CD4-positive, alpha-beta memory T cell (primary cell): Measurements from ENCODE around the gene MAGI1. TPM values are rescaled to one million over a fixed set of nuclear protein-coding genes. Genes with fewer than 3 reads are reported as not detected.

Experiments used
- CTCF ChIA-PET: fragments of 350-600 bp; sonication (Branson Sonifier 250); formaldehyde crosslinking; loops from one replicate; lab custom pipeline; 2021; ENCODE audit warnings: inconsistent platforms; ENCODE audit not compliant: partially characterized antibody; lab: Charles Lee
- POLR2A ChIA-PET: fragments of 350-600 bp; sonication (Branson Sonifier 250); formaldehyde crosslinking; loops from one replicate; lab custom pipeline; 2021; ENCODE audit not compliant: partially characterized antibody; lab: Charles Lee
- DNase-seq, 5 donors: peaks; one replicate each; pipeline versions ENCODE4 v3.0.0 to v3.0.0-alpha.2; 2020 to 2022; ENCODE audit warnings: mixed read lengths in 1 of 5
- H3K27ac ChIP-seq: one replicate; pipeline ENCODE4 v1.7.0; 2013; ENCODE audit warnings: low read depth, low read length
- H3K27me3 ChIP-seq: 2 replicates; pipeline ENCODE4 v1.7.0; 2013; ENCODE audit warnings: mild to moderate bottlenecking, low read length, moderate library complexity; ENCODE audit not compliant: insufficient read depth
- H3K36me3 ChIP-seq: 2 replicates; pipeline ENCODE4 v1.7.0; 2013; ENCODE audit warnings: mild to moderate bottlenecking, low read length, moderate library complexity; ENCODE audit not compliant: insufficient read depth
- H3K4me1 ChIP-seq: 2 replicates; pipeline ENCODE4 v1.7.0; 2013; ENCODE audit warnings: mild to moderate bottlenecking, low read length, moderate library complexity; ENCODE audit not compliant: insufficient read depth
- H3K4me3 ChIP-seq, 2 donors: one replicate each; pipeline ENCODE4 v1.7.0; 2013; ENCODE audit warnings: low read length in 2 of 2, mild to moderate bottlenecking in 1 of 2
- H3K9me3 ChIP-seq, 2 donors: one replicate each; pipeline ENCODE4 v1.7.0; 2013; ENCODE audit warnings: low read length in 2 of 2, control low read depth in 1 of 2; ENCODE audit not compliant: control insufficient read depth in 1 of 2
- H3K27ac Mint-ChIP-seq, 7 donors: one replicate each; pipeline ENCODE4 v1.8.0; 2020 to 2021; ENCODE audit warnings: mixed read lengths in 7 of 7, mild to moderate bottlenecking in 6 of 7, inconsistent platforms in 3 of 7, moderate library complexity in 3 of 7
- H3K27me3 Mint-ChIP-seq, 2 donors: one replicate each; pipeline ENCODE4 v1.8.0; 2020 to 2021; ENCODE audit warnings: mixed read lengths in 2 of 2
- H3K36me3 Mint-ChIP-seq, 2 donors: one replicate each; pipeline ENCODE4 v1.8.0; 2020 to 2021; ENCODE audit warnings: mixed read lengths in 2 of 2, inconsistent platforms in 1 of 2, mild to moderate bottlenecking in 1 of 2
- H3K4me1 Mint-ChIP-seq, 4 donors: one replicate each; pipeline ENCODE4 v1.8.0; 2020 to 2021; ENCODE audit warnings: mixed read lengths in 4 of 4, mild to moderate bottlenecking in 1 of 4
- H3K4me3 Mint-ChIP-seq, 8 donors: one replicate each; pipeline ENCODE4 v1.8.0; 2020 to 2021; ENCODE audit warnings: mixed read lengths in 8 of 8, mild to moderate bottlenecking in 7 of 8, moderate library complexity in 6 of 8, inconsistent platforms in 3 of 8
- H3K9me3 Mint-ChIP-seq, 8 donors: one replicate each; pipeline ENCODE4 v1.8.0; 2020 to 2021; ENCODE audit warnings: mixed read lengths in 8 of 8, mild to moderate bottlenecking in 5 of 8, inconsistent platforms in 3 of 8, moderate library complexity in 1 of 8
- intact Hi-C: fragments of 100-400 bp; cut with micrococcal nuclease; formaldehyde crosslinking; loops from one replicate; pipeline ENCODE4 v1.15.1; 2023
- polyA plus RNA-seq, 2 donors: library from polyadenylated mRNA; unstranded; fragments of 300-500 nt; fragmentation: Illumina TruSeq; gene quantifications; one replicate each; pipeline ENCODE4 v1.2.3, GENCODE V29; 2021
- total RNA-seq, 2 experiments: library from RNA; stranded (reverse); gene quantifications; one replicate each; pipeline ENCODE4 v1.2.3, GENCODE V29; 2021

The MAGI1 gene
- total and polyA plus RNA-seq, 4 experiments from 2014 or later = 0.20 TPM; not detected in 3

GRCh38 chr3:65820600-65820999 is 218.1 kb downstream of the MAGI1 start:
- DNase-seq = no peak
- no peaks in the 10 kb centered on the region for H3K27me3 Mint-ChIP-seq

GRCh38 chr3:65819896-65820295 is 218.8 kb downstream of the MAGI1 start:
- Histone ChIP-seq H3K9me3 (no peaks in the 10 kb centered on the region), H3K4me3 (no peak overlapping the region), H3K36me3 (no peaks in the 10 kb centered on the region), H3K27me3 (no peaks in the 10 kb centered on the region), H3K27ac (no peak overlapping the region), H3K4me1 (no peaks in the 10 kb centered on the region)
- Mint-ChIP-seq H3K27ac (no peak overlapping the region), H3K9me3 (peaks cover 0 to 3% (median 0%) of the 10 kb centered on the region in 8 donors), H3K27me3 (no peaks in the 10 kb centered on the region), H3K4me3 (no peak overlapping the region), H3K4me1 (no peaks in the 10 kb centered on the region), H3K36me3 (no peaks in the 10 kb centered on the region)
- intact Hi-C loops = no loop called here
- ChIA-PET CTCF (no interaction called here), POLR2A (no interaction called here)
- no peak for DNase-seq

More at GRCh38 chr3:65820600-65820999, 218.1 kb downstream of the MAGI1 start:
- no peaks in the 10 kb centered on the region for H3K36me3 Mint-ChIP-seq
- intact Hi-C loops = no loop called here
- H3K27ac Mint-ChIP-seq = no peak overlapping the region
- Histone ChIP-seq H3K27ac (no peak overlapping the region), H3K4me1 (no peaks in the 10 kb centered on the region), H3K36me3 (no peaks in the 10 kb centered on the region), H3K4me3 (no peak overlapping the region), H3K27me3 (no peaks in the 10 kb centered on the region), H3K9me3 (no peaks in the 10 kb centered on the region)
- ChIA-PET POLR2A (no interaction called here), CTCF (no interaction called here)
- no peak overlapping the region for H3K4me3 Mint-ChIP-seq
- peaks cover 0 to 3% (median 0%) of the 10 kb centered on the region in 8 donors for H3K9me3 Mint-ChIP-seq
- H3K4me1 Mint-ChIP-seq = no peaks in the 10 kb centered on the region

GRCh38 chr3:65817553-65818126 is 221.1 kb downstream of the MAGI1 start:
- CTCF ChIA-PET = no interaction called here
- intact Hi-C loops = no loop called here

GRCh38 chr3:65816208-65816607 is 222.5 kb downstream of the MAGI1 start:
- intact Hi-C loops = no loop called here
- H3K4me1 ChIP-seq = no peaks in the 10 kb centered on the region
- no peak overlapping the region for H3K4me3 ChIP-seq
- Mint-ChIP-seq H3K36me3 (no peaks in the 10 kb centered on the region), H3K4me3 (no peak overlapping the region), H3K9me3 (peaks cover 0 to 4% (median 0%) of the 10 kb centered on the region in 8 donors), H3K27ac (no peak overlapping the region), H3K27me3 (no peaks in the 10 kb centered on the region), H3K4me1 (no peaks in the 10 kb centered on the region)
- no peaks in the 10 kb centered on the region for H3K27me3 ChIP-seq
- no peaks in the 10 kb centered on the region for H3K9me3 ChIP-seq
- CTCF ChIA-PET = no interaction called here
- no peak for DNase-seq
- POLR2A ChIA-PET = no interaction called here
- no peaks in the 10 kb centered on the region for H3K36me3 ChIP-seq
- H3K27ac ChIP-seq = no peak overlapping the region

More at GRCh38 chr3:65817553-65818126, 221.1 kb downstream of the MAGI1 start:
- no peaks in the 10 kb centered on the region for H3K9me3 ChIP-seq
- H3K4me1 ChIP-seq = no peaks in the 10 kb centered on the region
- Mint-ChIP-seq H3K9me3 (peaks cover 0 to 3% (median 0%) of the 10 kb centered on the region in 8 donors), H3K4me1 (no peaks in the 10 kb centered on the region), H3K36me3 (no peaks in the 10 kb centered on the region), H3K4me3 (no peak overlapping the region), H3K27ac (no peak overlapping the region), H3K27me3 (no peaks in the 10 kb centered on the region)
- POLR2A ChIA-PET = no interaction called here
- no peak overlapping the region for H3K27ac ChIP-seq
- DNase-seq = no peak
- no peaks in the 10 kb centered on the region for H3K36me3 ChIP-seq
- H3K27me3 ChIP-seq = no peaks in the 10 kb centered on the region
- H3K4me3 ChIP-seq = no peak overlapping the region

- no peaks in the 10 kb centered on the region for H3K36me3 ChIP-seq
- no peak for DNase-seq
- no peak overlapping the region for H3K4me3 ChIP-seq
- H3K36me3 Mint-ChIP-seq = no peaks in the 10 kb centered on the region
- H3K27ac ChIP-seq = no peak overlapping the region
- H3K9me3 Mint-ChIP-seq = peaks cover 0 to 4% (median 1%) of the 10 kb centered on the region in 8 donors
- intact Hi-C loops = no loop called here
- H3K27ac Mint-ChIP-seq = no peak overlapping the region
- no peaks in the 10 kb centered on the region for H3K27me3 ChIP-seq
- ChIA-PET CTCF (no interaction called here), POLR2A (no interaction called here)
- H3K27me3 Mint-ChIP-seq = peaks cover 0 to 1% of the 10 kb centered on the region in 2 donors
- H3K4me3 Mint-ChIP-seq = no peak overlapping the region
- H3K9me3 ChIP-seq = peaks cover 0 to 4% of the 10 kb centered on the region in 2 donors
- no peaks in the 10 kb centered on the region for H3K4me1 ChIP-seq
- no peaks in the 10 kb centered on the region for H3K4me1 Mint-ChIP-seq
Measured at GRCh38 chr3:65814845-65815578, 223.7 kb downstream of the MAGI1 start.

- H3K9me3 ChIP-seq = peaks cover 0 to 4% of the 10 kb centered on the region in 2 donors
- H3K9me3 Mint-ChIP-seq = peaks cover 0 to 9% (median under 1%) of the 10 kb centered on the region in 8 donors
- ChIA-PET POLR2A (no interaction called here), CTCF (no interaction called here)
- H3K4me1 Mint-ChIP-seq = no peaks in the 10 kb centered on the region
- no peak overlapping the region for H3K4me3 ChIP-seq
- H3K4me1 ChIP-seq = no peaks in the 10 kb centered on the region
- DNase-seq = no peak
- no peaks in the 10 kb centered on the region for H3K36me3 ChIP-seq
- H3K36me3 Mint-ChIP-seq = no peaks in the 10 kb centered on the region
- no peak overlapping the region for H3K4me3 Mint-ChIP-seq
- no peaks in the 10 kb centered on the region for H3K27me3 ChIP-seq
- intact Hi-C loops = no loop called here
- no peak overlapping the region for H3K27ac Mint-ChIP-seq
- H3K27me3 Mint-ChIP-seq = peaks cover 0 to 1% of the 10 kb centered on the region in 2 donors
- H3K27ac ChIP-seq = no peak overlapping the region
Measured at GRCh38 chr3:65811892-65812291, 226.8 kb downstream of the MAGI1 start.

GRCh38 chr3:65811086-65811761 is 227.5 kb downstream of the MAGI1 start:
- no peak for DNase-seq
- peaks cover 0 to 9% (median under 1%) of the 10 kb centered on the region in 8 donors for H3K9me3 Mint-ChIP-seq
- ChIA-PET POLR2A (no interaction called here), CTCF (no interaction called here)
- H3K4me1 ChIP-seq = no peaks in the 10 kb centered on the region
- H3K27me3 ChIP-seq = no peaks in the 10 kb centered on the region
- H3K4me1 Mint-ChIP-seq = no peaks in the 10 kb centered on the region
- no peak overlapping the region for H3K27ac ChIP-seq
- peaks cover 0 to 4% of the 10 kb centered on the region in 2 donors for H3K9me3 ChIP-seq
- no peak overlapping the region for H3K4me3 ChIP-seq
- H3K36me3 ChIP-seq = no peaks in the 10 kb centered on the region
- no peaks in the 10 kb centered on the region for H3K36me3 Mint-ChIP-seq
- peak overlapping the region in 1 of 7 donors; percentile 61 for H3K27ac Mint-ChIP-seq
- no peak overlapping the region for H3K4me3 Mint-ChIP-seq
- intact Hi-C loops = no loop called here
- peaks cover 0 to 1% of the 10 kb centered on the region in 2 donors for H3K27me3 Mint-ChIP-seq
